HG03139 (cell line): ENCODE measurements around the gene ADA.
"Not testable (repeated sequence)": the region's sequence is repeated elsewhere in the genome, so short reads cannot be mapped to it uniquely, and the experiment has no call there.

ENCODE experiments used
- ATAC-seq: cut with Tn5 transposase; IDR thresholded peaks from one replicate; pipeline ENCODE4 v1.9.1; 2021; ENCODE audit not compliant: unreplicated experiment

The ADA gene

DNA sequence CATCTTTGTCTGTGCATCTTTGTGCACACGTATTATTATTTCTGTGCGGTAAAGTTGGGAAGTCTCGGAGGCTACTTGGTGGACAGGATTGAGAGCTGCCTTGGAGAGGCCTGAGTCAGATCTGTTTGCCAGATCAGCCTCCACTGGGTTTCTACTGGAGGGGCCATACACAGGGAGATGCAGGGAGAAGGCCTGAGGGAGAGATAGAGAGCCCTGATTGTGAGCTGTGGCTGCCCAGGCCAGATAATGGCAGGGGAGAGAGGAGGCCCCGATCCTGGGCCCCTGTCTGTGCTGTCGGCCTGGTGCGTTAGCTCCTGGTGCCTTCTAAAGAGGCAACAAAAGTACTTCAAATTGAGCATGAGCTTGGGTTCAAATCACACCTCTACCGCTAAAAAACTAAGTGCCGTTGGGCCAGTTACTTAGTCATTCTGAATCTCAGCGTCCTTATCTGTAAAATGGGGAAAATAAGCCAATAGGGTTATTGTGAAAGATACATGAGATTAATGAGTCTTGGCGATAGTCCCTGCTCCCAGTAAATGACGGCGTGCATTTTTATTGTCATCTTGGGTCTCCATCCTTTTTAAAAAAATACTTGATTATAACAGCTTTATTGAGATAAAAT, 27.6 kb upstream of the ADA start:
- no peak for ATAC-seq

DNA sequence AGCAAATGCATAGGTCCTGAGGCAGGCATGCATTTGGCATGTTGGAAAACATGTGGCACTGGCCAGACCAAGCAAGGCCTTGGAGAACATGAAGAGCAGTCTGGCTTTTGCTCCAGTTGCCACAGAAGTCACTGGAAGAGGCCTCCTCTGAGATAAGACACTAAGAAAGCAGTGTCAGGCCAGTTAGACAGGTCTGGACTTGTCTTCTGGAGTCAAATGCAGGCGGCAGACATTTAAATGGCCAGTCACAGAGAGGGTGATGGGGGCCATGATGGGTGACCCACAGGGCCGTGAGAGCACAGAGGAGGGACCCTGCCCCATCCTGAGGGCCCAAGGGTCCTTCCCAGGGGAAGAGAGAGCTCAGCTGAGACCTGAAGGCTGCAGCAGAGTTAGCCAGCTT, 26.7 kb upstream of the ADA start:
- no peak for ATAC-seq

DNA sequence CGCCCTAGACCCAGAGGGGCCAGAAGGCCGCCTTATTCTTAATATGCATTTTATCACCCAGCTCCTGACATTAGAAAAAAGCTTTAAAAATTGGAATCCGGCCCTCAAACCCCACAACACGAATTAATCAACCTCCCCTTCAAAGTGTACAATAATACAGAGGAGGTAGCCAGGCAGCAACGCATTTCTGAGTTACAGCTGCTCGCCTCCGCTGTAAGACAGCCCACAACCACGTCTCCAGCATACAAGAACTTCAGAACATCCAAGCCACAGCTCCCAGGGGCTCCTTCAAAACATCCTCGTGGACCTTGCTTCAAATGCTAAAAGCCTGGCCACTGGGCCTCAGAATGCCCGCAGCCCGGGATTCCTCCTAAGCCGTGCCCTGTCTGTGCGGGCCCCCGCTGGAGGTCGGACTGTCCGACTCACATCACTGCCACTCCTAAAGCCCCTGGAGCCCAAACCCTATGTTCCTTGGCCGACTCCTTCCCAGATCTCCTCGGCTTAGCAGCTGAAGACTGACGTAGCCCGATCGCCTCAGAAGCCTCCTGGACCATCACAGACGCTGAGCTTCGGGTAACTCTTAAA, 20.9 kb upstream of the ADA start:
- ATAC-seq = not testable (repeated sequence)

DNA sequence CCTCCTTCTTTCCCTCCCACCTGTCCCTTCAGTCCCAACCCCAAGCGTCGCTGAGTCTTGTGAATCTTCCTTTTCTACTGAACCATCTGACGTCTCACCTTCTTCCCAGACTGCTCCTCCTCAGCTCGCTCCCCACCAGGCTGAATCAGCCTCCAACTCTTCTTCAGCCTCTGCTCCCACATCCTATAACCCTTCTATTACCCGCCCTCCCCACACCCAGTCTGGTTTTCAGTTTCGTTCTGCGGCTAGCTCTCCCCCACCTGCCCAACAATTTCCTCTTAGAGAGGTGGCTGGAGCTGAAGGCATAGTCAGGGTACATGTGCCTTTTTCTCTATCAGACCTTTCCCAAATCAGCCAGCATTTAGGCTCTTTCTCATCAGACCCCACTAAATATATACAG, 20.0 kb upstream of the ADA start:
- ATAC-seq = not testable (repeated sequence)

- not testable (repeated sequence) for ATAC-seq
Observed at GRCh38 chr20:44670851-44671250, 19.4 kb upstream of the ADA start.

DNA sequence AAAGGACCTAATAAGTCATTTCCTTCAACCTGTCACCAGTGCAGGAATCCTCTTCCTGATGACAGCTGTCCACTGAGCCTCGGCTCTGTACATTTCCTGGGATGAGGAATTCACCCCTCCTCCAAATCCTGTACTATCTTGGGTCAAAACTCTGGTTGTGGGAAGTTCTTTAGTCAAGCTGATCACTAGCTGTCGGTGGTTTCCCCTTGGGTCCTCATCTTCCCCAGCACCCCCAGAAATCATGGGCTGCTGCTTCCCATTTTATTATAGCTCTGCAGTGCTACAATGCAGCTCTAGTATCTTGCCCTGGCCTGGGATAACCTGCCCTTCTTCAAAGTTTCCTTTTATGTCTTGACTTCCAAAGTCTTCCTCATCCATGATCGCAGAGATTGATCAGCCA, 14.6 kb upstream of the ADA start:
- no peak for ATAC-seq

- no peak for ATAC-seq
Observed at GRCh38 chr20:44664131-44664530, 12.6 kb upstream of the ADA start.

DNA sequence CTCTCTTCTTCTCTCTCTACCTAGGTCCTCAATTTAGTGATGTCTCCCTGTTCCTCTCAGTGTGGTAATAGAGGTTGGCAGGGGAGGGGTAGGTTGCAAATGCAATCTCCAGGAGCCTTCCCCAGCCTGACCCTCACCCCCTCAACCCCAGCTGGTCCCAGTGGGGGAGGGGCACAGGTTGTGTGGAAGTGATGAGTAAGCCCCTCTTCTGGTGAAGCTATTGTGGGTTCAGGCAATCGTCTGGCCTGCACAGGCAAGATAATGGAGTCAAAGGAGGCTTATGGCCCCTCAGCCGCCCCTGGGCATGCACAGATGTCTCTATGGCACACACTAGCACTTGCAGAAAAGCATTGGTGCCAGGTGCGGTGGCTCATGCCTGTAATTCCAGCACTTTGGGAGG, 10.8 kb upstream of the ADA start:
- no peak for ATAC-seq

- ATAC-seq = no peak
Observed at GRCh38 chr20:44660581-44660980, 9.1 kb upstream of the ADA start.

DNA sequence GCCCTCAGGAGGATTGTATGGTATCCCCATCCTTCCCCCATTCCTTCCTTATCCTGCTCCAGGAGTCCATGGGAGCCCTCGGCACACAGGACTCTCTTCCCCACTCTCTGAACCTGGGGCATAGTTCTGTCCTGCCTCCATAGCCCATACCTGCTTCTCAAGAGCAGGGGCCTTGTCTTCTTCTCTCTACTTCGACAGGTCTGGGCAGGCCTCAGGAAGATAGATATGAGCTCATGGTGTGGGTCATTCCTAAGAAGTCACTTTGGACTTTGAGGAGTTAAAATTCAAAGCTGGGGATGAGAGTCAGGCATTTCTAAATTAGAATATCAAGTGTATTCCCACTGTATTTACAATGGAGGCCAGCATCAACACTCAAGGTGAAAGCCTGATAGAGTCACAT, 8.4 kb upstream of the ADA start:
- ATAC-seq = no peak

DNA sequence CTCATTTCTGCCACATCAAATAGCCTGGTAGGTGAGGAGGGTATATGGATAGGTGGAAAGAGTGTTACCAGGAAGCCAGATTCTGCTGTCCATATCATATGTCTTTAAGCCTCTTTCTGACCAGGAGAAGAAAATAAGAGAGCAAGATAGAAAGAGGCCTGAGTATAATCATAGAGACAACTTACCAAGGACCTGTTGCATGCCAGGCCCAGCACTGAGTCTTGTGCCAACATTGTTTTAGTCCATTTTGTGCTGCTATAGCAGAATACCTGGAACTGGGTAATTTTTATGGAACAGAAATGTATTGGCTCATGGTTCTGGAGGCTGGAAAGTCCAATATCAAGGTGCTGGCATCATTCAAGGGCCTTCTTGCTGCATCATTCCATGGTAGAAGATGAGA, 7.3 kb upstream of the ADA start:
- ATAC-seq = no peak

DNA sequence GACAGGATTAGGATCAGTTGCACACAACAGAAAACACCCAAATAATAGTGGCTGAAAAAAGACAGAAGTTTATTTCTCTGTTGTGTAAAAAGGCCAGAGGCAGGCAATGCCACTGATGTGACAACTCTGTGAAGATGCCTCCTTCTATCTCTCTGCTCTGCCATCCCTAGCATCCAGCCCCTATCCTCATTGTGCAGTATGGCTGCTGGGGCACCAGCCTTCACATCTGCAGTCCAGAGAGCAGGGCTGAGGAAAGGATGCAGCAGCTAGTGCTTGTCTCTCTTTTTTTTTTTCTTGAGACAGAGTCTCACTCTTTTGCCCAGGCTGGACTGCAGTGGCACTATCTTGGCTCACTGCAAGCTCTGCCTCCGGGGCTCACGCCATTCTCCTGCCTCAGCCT, 6.4 kb upstream of the ADA start:
- no peak for ATAC-seq

- no peak for ATAC-seq
Observed at GRCh38 chr20:44656448-44656847, 4.9 kb upstream of the ADA start.

- not testable (repeated sequence) for ATAC-seq
Observed at GRCh38 chr20:44654210-44654609, 2.7 kb upstream of the ADA start.

DNA sequence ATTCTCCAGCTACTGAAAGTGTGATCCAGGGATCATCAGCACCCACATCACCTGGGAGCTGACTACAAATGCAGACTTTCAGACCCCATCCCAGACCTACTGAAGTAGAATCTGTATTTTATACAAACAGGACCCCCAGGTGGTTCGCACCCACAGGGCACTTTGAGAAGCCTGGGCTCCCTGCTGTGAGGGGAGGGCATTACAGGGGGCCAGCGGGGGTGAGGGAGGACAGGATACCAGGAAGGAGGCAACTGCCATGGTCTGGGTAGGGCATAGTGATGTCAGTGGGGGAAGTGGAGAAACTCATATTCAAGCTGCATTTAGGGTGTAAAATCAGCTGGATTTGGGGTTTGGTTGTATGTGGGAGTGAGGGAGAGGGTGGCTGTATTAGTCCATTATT, 2.0 kb upstream of the ADA start:
- no peak for ATAC-seq

- ATAC-seq = no peak
Observed at GRCh38 chr20:44651434-44651683, 140 bp downstream of the ADA start.

DNA sequence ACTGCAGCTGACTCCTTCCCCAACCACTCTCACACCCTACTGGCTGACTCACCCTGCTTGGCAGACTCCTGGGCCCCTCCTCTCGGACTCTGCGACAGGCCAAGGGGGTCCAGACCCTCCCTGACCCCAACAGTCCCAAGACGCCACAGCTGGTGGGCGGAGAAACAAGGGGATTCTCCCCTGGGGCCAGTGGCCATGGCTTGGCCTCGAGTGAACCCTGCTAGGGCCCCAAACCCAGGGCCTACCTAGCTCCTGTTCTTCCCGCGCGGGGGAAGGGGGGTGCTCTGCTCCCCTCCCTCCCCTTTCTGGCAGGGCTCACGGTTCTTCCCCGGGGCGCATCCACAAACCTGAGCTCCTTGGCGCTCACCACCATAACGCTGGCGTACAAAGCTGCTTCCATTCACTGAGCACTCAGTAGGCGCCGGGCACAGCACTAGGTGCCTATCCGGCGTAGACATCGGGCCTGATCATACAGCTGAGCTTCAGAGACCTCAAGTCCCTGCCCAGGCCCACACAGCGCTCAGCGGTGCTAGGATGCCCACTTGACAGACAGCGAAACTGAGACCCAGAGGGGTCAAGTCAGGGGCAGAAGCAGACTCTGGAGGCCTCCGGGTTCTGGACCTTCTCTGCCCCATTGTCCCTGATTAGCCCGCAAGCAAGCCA, 597 bp downstream of the ADA start:
- ATAC-seq = no peak

GRCh38 chr20:44649976-44650375, 1.5 kb downstream of the ADA start:
- ATAC-seq = no peak

- no peak for ATAC-seq
Observed at GRCh38 chr20:44649126-44649525, 2.4 kb downstream of the ADA start.

DNA sequence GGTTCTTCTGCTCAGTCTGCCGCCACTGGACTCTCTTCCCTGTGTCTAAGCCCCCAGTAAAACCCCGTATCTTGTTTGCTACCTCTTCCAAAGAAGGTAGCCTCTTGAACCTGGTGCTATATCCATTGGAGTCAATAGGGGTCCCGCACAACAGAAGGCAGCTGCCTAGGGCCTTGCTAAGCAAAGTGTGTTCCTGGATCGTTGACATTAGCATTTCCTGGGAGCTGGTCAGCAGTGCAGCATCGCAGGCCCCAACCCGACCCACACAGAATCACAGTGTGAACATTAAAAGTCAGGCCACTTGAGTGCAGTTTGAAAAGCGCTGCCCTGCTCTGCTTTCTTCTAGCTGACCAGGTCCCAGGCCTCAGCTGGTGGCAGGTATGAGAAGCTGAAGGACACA, 2.9 kb downstream of the ADA start:
- ATAC-seq = no peak

- ATAC-seq = no peak
Observed at GRCh38 chr20:44648068-44648467, 3.4 kb downstream of the ADA start.

DNA sequence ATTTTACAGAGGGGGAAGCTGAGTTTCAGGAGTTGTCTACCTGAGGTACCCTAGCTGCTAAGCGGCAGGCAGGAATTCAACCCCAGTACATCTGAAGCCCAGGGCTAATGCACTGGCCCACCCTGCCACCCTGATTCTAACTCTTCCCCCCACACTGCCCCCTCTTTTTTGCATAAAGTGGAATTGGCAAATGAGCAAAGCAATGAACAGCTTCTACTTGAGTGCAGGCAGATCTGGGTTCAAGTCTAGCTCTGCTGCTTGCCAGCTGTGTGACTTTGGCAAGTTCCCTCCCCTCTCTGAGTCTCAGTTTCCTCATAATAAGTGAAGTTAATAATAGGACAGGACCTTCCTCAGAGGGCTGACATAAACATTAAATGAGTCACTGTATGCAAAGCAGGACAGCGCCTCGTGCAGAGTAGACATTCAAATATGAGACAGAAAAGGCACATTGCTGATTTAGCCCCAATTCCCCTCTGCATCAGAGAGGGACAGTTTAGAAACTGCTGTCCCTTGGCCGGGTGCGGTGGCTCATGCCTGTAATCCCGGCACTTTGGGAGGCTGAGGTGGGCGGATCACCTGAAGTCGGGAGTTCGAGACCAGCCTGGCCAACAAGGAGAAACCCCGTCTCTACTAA, 4.7 kb downstream of the ADA start:
- peak; percentile 41 for ATAC-seq
